Mesenchymal stem cell (in vitro differentiated cells and primary cell): ENCODE results near the gene OR10G6.
"Not testable (repeated sequence)": the region's sequence is repeated elsewhere in the genome, so short reads cannot be mapped to it uniquely, and the experiment has no call there.

Source experiments
- DNase-seq: peaks from one replicate; pipeline ENCODE4 v3.0.0-alpha.2; 2013
- H2AFZ ChIP-seq: one replicate; pipeline ENCODE4 v1.6.1; 2013; ENCODE audit warnings: low read depth, mild to moderate bottlenecking, control low read depth, inconsistent platforms, low read length, moderate library complexity
- H2AK5ac ChIP-seq: 2 replicates; pipeline ENCODE4 v1.6.1; 2013; ENCODE audit warnings: low read length, moderate library complexity, mild to moderate bottlenecking, inconsistent platforms; ENCODE audit not compliant: severe bottlenecking
- H2BK120ac ChIP-seq: one replicate; pipeline ENCODE4 v1.6.1; 2013; ENCODE audit warnings: low read depth, mild to moderate bottlenecking, inconsistent platforms, low read length, moderate library complexity
- H2BK12ac ChIP-seq, 2 experiments: one replicate each; pipeline ENCODE4 v1.6.1; 2013; ENCODE audit warnings: inconsistent platforms in 2 of 2, low read length in 2 of 2, mild to moderate bottlenecking in 2 of 2, moderate library complexity in 2 of 2, control low read depth in 1 of 2
- H2BK15ac ChIP-seq: one replicate; pipeline ENCODE4 v1.6.1; 2013; ENCODE audit warnings: mild to moderate bottlenecking, low read depth, inconsistent platforms; ENCODE audit not compliant: poor library complexity, severe bottlenecking
- H2BK5ac ChIP-seq: 2 replicates; pipeline ENCODE4 v1.6.1; 2013; ENCODE audit warnings: low read depth, mild to moderate bottlenecking, low read length, control low read depth, inconsistent platforms; ENCODE audit not compliant: poor library complexity, severe bottlenecking
- H3K14ac ChIP-seq, 2 experiments: one replicate each; pipeline ENCODE4 v1.6.1; 2013; ENCODE audit warnings: inconsistent platforms in 2 of 2, low read length in 2 of 2, control low read depth in 1 of 2, mild to moderate bottlenecking in 1 of 2, moderate library complexity in 1 of 2
- H3K18ac ChIP-seq, 2 experiments: one replicate each; pipeline ENCODE4 v1.6.1; 2013; ENCODE audit warnings: inconsistent platforms in 2 of 2, low read length in 2 of 2, control low read depth in 1 of 2, low read depth in 1 of 2, mild to moderate bottlenecking in 1 of 2
- H3K23ac ChIP-seq, 2 experiments: one replicate each; pipeline ENCODE4 v1.6.1; 2013; ENCODE audit warnings: inconsistent platforms in 2 of 2, low read length in 2 of 2, mild to moderate bottlenecking in 2 of 2, moderate library complexity in 2 of 2, control low read depth in 1 of 2
- H3K27ac ChIP-seq: 2 replicates; pipeline ENCODE4 v1.5.1; 2013; ENCODE audit warnings: mild to moderate bottlenecking, moderate library complexity, low read length, control low read depth, inconsistent platforms; ENCODE audit not compliant: poor library complexity, severe bottlenecking
- H3K27me3 ChIP-seq, 2 experiments: 2 replicates each; pipeline versions ENCODE4 v1.6.1 to v1.7.0; 2013; ENCODE audit warnings: low read length in 2 of 2, mild to moderate bottlenecking in 2 of 2, moderate library complexity in 2 of 2, control low read depth in 1 of 2, inconsistent platforms in 1 of 2; ENCODE audit not compliant: control insufficient read depth in 1 of 2, insufficient read depth in 1 of 2
- H3K36me3 ChIP-seq, 2 experiments: 2 replicates each; pipeline versions ENCODE4 v1.6.1 to v1.7.0; 2013; ENCODE audit warnings: low read length in 2 of 2, control low read depth in 1 of 2, inconsistent platforms in 1 of 2, low read depth in 1 of 2, mild to moderate bottlenecking in 1 of 2; ENCODE audit not compliant: insufficient read depth in 2 of 2, control insufficient read depth in 1 of 2
- H3K4ac ChIP-seq, 2 experiments: one replicate each; pipeline ENCODE4 v1.6.1; 2013; ENCODE audit warnings: inconsistent platforms in 2 of 2, low read length in 2 of 2, mild to moderate bottlenecking in 2 of 2, moderate library complexity in 2 of 2, control low read depth in 1 of 2, low read depth in 1 of 2
- H3K4me1 ChIP-seq: 2 replicates; pipeline ENCODE4 v1.6.1; 2013; ENCODE audit warnings: low read depth, low read length, control low read depth; ENCODE audit not compliant: control insufficient read depth, insufficient read depth
- H3K4me2 ChIP-seq: 2 replicates; pipeline ENCODE4 v1.6.1; 2013; ENCODE audit warnings: low read length, mild to moderate bottlenecking, inconsistent platforms; ENCODE audit not compliant: poor library complexity, severe bottlenecking
- H3K4me3 ChIP-seq, 2 experiments: 2 replicates each; pipeline versions ENCODE4 v1.5.1 to v1.7.0; 2013; ENCODE audit warnings: low read length in 2 of 2, mild to moderate bottlenecking in 2 of 2, control low read depth in 1 of 2, low read depth in 1 of 2; ENCODE audit not compliant: insufficient read depth in 1 of 2
- H3K79me1 ChIP-seq: replicated peaks from 2 replicates; pipeline ENCODE4 v1.6.1; 2013; ENCODE audit warnings: mild to moderate bottlenecking, control low read depth, low read length, inconsistent platforms; ENCODE audit not compliant: poor library complexity, severe bottlenecking
- H3K9ac ChIP-seq: 2 replicates; pipeline ENCODE4 v1.7.0; 2013; ENCODE audit warnings: mild to moderate bottlenecking, low read length, moderate library complexity
- H3K9me3 ChIP-seq: 2 replicates; pipeline ENCODE4 v1.7.0; 2013; ENCODE audit warnings: mild to moderate bottlenecking, low read length; ENCODE audit not compliant: control insufficient read depth
- H4K8ac ChIP-seq: one replicate; pipeline ENCODE4 v1.6.1; 2013; ENCODE audit warnings: inconsistent platforms, mild to moderate bottlenecking, low read length, moderate library complexity
- H4K91ac ChIP-seq: one replicate; pipeline ENCODE4 v1.6.1; 2013; ENCODE audit warnings: mild to moderate bottlenecking, low read length, inconsistent platforms
- WGBS: methylation state at CpG from one replicate; pipeline ENCODE4 v1.1.7; 2013; ENCODE audit warnings: mixed read lengths; 5-methylcytosine and 5-hydroxymethylcytosine counted together

Gene OR10G6

DNA sequence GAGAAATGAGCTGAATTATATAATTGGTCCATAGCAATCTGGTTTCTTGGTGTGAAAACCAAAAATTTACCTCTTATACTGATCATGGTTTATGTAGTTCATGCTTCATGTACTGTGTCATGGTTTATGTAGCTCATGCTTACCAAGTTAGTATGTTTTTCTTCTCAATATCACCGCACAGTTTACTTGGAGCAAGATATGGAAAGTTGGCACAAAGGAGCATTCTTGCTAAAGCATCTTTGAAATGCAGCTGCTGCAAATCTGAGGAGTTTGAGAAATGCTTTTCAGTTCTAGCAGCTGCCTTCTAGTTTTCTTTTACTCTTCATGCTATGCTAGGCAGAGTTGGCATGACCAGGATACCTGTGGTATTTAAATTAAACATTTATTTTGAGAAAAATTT is 41.7 kb upstream of the OR10G6 start:
- Histone ChIP-seq H4K91ac (no peak overlapping the region), H3K9ac (no peak overlapping the region), H3K4me2 (no peak overlapping the region), H3K79me1 (no peaks in the 10 kb centered on the region), H4K8ac (no peak overlapping the region), H3K18ac (no peak overlapping the region), H3K4ac (no peak overlapping the region), H3K27ac (no peak overlapping the region), H2BK12ac (no peak overlapping the region), H3K27me3 (no peaks in the 10 kb centered on the region), H2BK5ac (no peak overlapping the region), H3K4me1 (no peaks in the 10 kb centered on the region), H2AK5ac (no peak overlapping the region), H3K4me3 (no peak overlapping the region), H2BK120ac (no peak overlapping the region), H3K9me3 (no peaks in the 10 kb centered on the region), H2AFZ (no peak overlapping the region), H3K36me3 (no peaks in the 10 kb centered on the region), H2BK15ac (no peak overlapping the region), H3K23ac (no peak overlapping the region), H3K14ac (no peak overlapping the region)
- DNase-seq, result no peak
- 100% methylated on average over 1 of the region's 1 CpG for WGBS

DNA sequence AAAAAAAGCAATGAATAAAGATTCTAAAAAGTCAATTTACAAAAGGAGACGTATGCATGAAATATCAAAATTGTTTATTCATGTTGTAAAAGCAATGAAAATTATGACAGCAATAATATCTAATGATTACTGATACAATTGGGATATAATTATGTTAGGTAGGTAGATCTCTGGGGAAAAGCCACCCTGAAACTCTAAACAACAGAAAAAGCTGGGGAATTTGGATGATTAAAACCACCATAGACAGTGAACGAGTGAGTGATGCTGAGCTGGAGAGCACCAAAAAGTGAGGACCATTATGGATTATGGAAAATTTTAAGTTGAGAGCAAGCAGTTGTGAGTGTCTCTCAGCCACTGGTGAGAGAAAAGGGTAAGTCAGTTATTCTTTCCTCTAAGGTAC is 31.5 kb upstream of the OR10G6 start, which contains the start of gene OR10G8:
Gene OR10G8, plus strand, starts transcription at position 301 of the 400 bp plus-strand sequence. CDS start 2,825 bp downstream, outside the sequence.
- H3K9me3 ChIP-seq, result no peaks in the 10 kb centered on the region
- H3K79me1 ChIP-seq, result no peaks in the 10 kb centered on the region
- no peak within 1 kb of the TSS for H2AFZ ChIP-seq
- H4K8ac ChIP-seq, result no peak within 1 kb of the TSS
- H3K14ac ChIP-seq, result no peak within 1 kb of the TSS
- H2AK5ac ChIP-seq, result no peak within 1 kb of the TSS
- H2BK120ac ChIP-seq, result no peak within 1 kb of the TSS
- H3K4ac ChIP-seq, result no peak within 1 kb of the TSS
- no peaks in the 10 kb centered on the region for H3K36me3 ChIP-seq
- WGBS, result 53% methylated on average over 1 of the region's 2 CpGs
- no peak within 1 kb of the TSS for H3K9ac ChIP-seq
- no peak within 1 kb of the TSS for H2BK12ac ChIP-seq
- no peaks in the 10 kb centered on the region for H3K4me1 ChIP-seq
- no peaks in the 10 kb centered on the region for H3K27me3 ChIP-seq
- no peak within 1 kb of the TSS for H3K4me3 ChIP-seq
- no peak within 1 kb of the TSS for H3K18ac ChIP-seq
- no peak within 1 kb of the TSS for H2BK15ac ChIP-seq
- H3K27ac ChIP-seq, result no peak within 1 kb of the TSS
- DNase-seq, result no peak
- H4K91ac ChIP-seq, result no peak within 1 kb of the TSS
- H2BK5ac ChIP-seq, result no peak within 1 kb of the TSS
- no peak within 1 kb of the TSS for H3K23ac ChIP-seq
- no peak within 1 kb of the TSS for H3K4me2 ChIP-seq

DNA sequence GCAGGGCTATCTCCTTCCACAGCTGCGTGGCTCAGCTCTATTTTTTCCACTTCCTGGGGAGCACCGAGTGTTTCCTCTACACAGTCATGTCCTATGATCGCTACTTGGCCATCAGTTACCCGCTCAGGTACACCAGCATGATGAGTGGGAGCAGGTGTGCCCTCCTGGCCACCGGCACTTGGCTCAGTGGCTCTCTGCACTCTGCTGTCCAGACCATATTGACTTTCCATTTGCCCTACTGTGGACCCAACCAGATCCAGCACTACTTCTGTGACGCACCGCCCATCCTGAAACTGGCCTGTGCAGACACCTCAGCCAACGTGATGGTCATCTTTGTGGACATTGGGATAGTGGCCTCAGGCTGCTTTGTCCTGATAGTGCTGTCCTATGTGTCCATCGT is 20.9 kb upstream of the OR10G6 start:
- not testable (repeated sequence) for H3K4me2 ChIP-seq, H3K9me3 ChIP-seq, H3K14ac ChIP-seq, H3K23ac ChIP-seq, H2BK15ac ChIP-seq, H2AK5ac ChIP-seq, H4K8ac ChIP-seq, H2BK5ac ChIP-seq, H3K4ac ChIP-seq, H3K9ac ChIP-seq, H3K4me3 ChIP-seq, H3K79me1 ChIP-seq, H3K27me3 ChIP-seq, H2AFZ ChIP-seq, H3K4me1 ChIP-seq, H2BK120ac ChIP-seq, H4K91ac ChIP-seq, DNase-seq, H3K36me3 ChIP-seq, H2BK12ac ChIP-seq, H3K27ac ChIP-seq, H3K18ac ChIP-seq
- WGBS, result 85% methylated on average over 4 of the region's 9 CpGs

DNA sequence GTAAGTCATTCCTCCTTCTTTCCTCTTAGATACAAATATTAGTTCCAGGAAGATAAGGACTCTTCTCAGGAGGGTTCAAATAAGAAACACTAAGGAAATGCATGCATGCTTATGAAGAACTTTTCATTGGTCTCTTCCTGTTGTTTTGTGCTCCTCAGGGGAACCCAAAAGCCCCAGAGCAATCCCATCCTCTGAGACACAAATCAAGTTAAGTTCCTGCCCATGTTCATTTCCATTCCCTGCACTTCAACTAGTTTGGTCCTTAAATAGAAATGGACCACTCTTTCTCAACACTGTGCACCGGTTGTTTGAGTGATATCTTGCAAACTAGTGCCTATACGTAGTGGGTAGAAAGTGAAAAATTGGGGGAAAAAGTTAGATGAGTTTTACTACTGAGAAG is 17.7 kb upstream of the OR10G6 start, which contains the start of gene OR10G4:
Gene OR10G4, plus strand, starts transcription at position 301 of the 400 bp plus-strand sequence. CDS start 2,578 bp downstream, outside the sequence.
- H3K4me3 ChIP-seq, result no peak within 1 kb of the TSS
- WGBS, result 67% methylated on average over 2 of the region's 2 CpGs

More for the DNA sequence above, 17.7 kb upstream of the OR10G6 start, which contains the start of gene OR10G4:
- Histone ChIP-seq H4K91ac (no peak within 1 kb of the TSS), H3K4ac (no peak within 1 kb of the TSS), H3K9ac (no peak within 1 kb of the TSS), H2AFZ (no peak within 1 kb of the TSS), H2AK5ac (no peak within 1 kb of the TSS), H2BK120ac (no peak within 1 kb of the TSS), H4K8ac (no peak within 1 kb of the TSS), H3K4me1 (no peaks in the 10 kb centered on the region), H2BK12ac (no peak within 1 kb of the TSS), H3K18ac (no peak within 1 kb of the TSS), H3K27me3 (no peaks in the 10 kb centered on the region), H3K4me2 (no peak within 1 kb of the TSS), H3K9me3 (no peaks in the 10 kb centered on the region), H3K79me1 (no peaks in the 10 kb centered on the region), H3K27ac (no peak within 1 kb of the TSS), H2BK5ac (no peak within 1 kb of the TSS), H3K14ac (no peak within 1 kb of the TSS), H2BK15ac (no peak within 1 kb of the TSS), H3K36me3 (no peaks in the 10 kb centered on the region), H3K23ac (no peak within 1 kb of the TSS)
- no peak for DNase-seq
